H9 (cell line): Measurements from ENCODE around the gene ERP44. TPM values are rescaled to one million over a fixed set of nuclear protein-coding genes. Genes with fewer than 3 reads are reported as not detected.

Source experiments
- DNase-seq: peaks from one replicate; pipeline ENCODE4 v3.0.0-alpha.2; 2017
- H2AFZ ChIP-seq: one replicate; pipeline ENCODE4 v1.6.1; 2013; ENCODE audit warnings: mild to moderate bottlenecking, low read length, control low read depth, moderate library complexity
- H2AK5ac ChIP-seq: 2 replicates; pipeline ENCODE4 v1.6.1; 2013; ENCODE audit warnings: low read length, control low read depth, mixed read lengths; ENCODE audit not compliant: insufficient read length
- H2BK120ac ChIP-seq: one replicate; pipeline ENCODE4 v1.6.1; 2013; ENCODE audit warnings: low read depth, mild to moderate bottlenecking, low read length, control low read depth, inconsistent platforms; ENCODE audit not compliant: poor library complexity, severe bottlenecking
- H2BK12ac ChIP-seq: 2 replicates; pipeline ENCODE4 v1.6.1; 2013; ENCODE audit warnings: low read length, control low read depth, mixed read lengths, low read depth; ENCODE audit not compliant: insufficient read length
- H2BK15ac ChIP-seq: 2 replicates; pipeline ENCODE4 v1.6.1; 2013; ENCODE audit warnings: low read depth, low read length, control low read depth
- H2BK20ac ChIP-seq: one replicate; pipeline ENCODE4 v1.6.1; 2013; ENCODE audit warnings: low read depth, mild to moderate bottlenecking, low read length, control low read depth, inconsistent platforms; ENCODE audit not compliant: poor library complexity, severe bottlenecking
- H2BK5ac ChIP-seq: 2 replicates; pipeline ENCODE4 v1.6.1; 2013; ENCODE audit warnings: low read length, control low read depth, mixed read lengths; ENCODE audit not compliant: insufficient read length
- H3K14ac ChIP-seq: 2 replicates; pipeline ENCODE4 v1.6.1; 2013; ENCODE audit warnings: low read length, control low read depth; ENCODE audit not compliant: insufficient read depth
- H3K18ac ChIP-seq: 2 replicates; pipeline ENCODE4 v1.6.1; 2013; ENCODE audit warnings: low read depth, mild to moderate bottlenecking, mixed read lengths, low read length, control low read depth; ENCODE audit not compliant: insufficient read length
- H3K23ac ChIP-seq: 2 replicates; pipeline ENCODE4 v1.6.1; 2013; ENCODE audit warnings: low read length, control low read depth, mixed read lengths, low read depth; ENCODE audit not compliant: insufficient read length
- H3K23me2 ChIP-seq: 2 replicates; pipeline ENCODE4 v1.6.1; 2013; ENCODE audit warnings: low read depth, mild to moderate bottlenecking, mixed read lengths, low read length, control low read depth; ENCODE audit not compliant: insufficient read length, poor library complexity, severe bottlenecking
- H3K27ac ChIP-seq: 2 replicates; pipeline ENCODE4 v1.5.1; 2013; ENCODE audit warnings: low read length, control low read depth, mixed read lengths, low read depth; ENCODE audit not compliant: insufficient read length
- H3K27me3 ChIP-seq: 2 replicates; pipeline ENCODE4 v1.6.1; 2013; ENCODE audit warnings: low read length, control low read depth, inconsistent platforms; ENCODE audit not compliant: insufficient read depth
- H3K4ac ChIP-seq: 2 replicates; pipeline ENCODE4 v1.6.1; 2013; ENCODE audit warnings: low read depth, mild to moderate bottlenecking, control low read depth, inconsistent platforms, low read length, moderate library complexity
- H3K4me1 ChIP-seq: 2 replicates; pipeline ENCODE4 v1.6.1; 2013; ENCODE audit warnings: low read length, control low read depth, inconsistent platforms; ENCODE audit not compliant: insufficient read depth
- H3K4me2 ChIP-seq: 2 replicates; pipeline ENCODE4 v1.6.1; 2013; ENCODE audit warnings: low read length, control low read depth, mixed read lengths; ENCODE audit not compliant: insufficient read length, insufficient read depth
- H3K56ac ChIP-seq: 2 replicates; pipeline ENCODE4 v1.6.1; 2013; ENCODE audit warnings: low read depth, mild to moderate bottlenecking, mixed read lengths, low read length, control low read depth; ENCODE audit not compliant: insufficient read length
- H3K79me1 ChIP-seq: 2 replicates; pipeline ENCODE4 v1.6.1; 2013; ENCODE audit warnings: low read depth, mild to moderate bottlenecking, moderate library complexity, low read length, control low read depth, inconsistent platforms; ENCODE audit not compliant: insufficient read depth, poor library complexity, severe bottlenecking
- H3K79me2 ChIP-seq: 2 replicates; pipeline ENCODE4 v1.6.1; 2013; ENCODE audit warnings: low read length, control low read depth, inconsistent platforms; ENCODE audit not compliant: insufficient read depth
- H3K9ac ChIP-seq: 2 replicates; pipeline ENCODE4 v1.6.1; 2013; ENCODE audit warnings: low read length, control low read depth, mixed read lengths; ENCODE audit not compliant: insufficient read length; ENCODE audit errors: extremely low read depth
- H3K9me3 ChIP-seq: one replicate; pipeline ENCODE4 v1.6.1; 2013; ENCODE audit warnings: low read depth, low read length, inconsistent platforms; ENCODE audit not compliant: control insufficient read depth
- H3T11ph ChIP-seq: one replicate; pipeline ENCODE4 v1.6.1; 2013; ENCODE audit warnings: mild to moderate bottlenecking, low read length, control low read depth, inconsistent platforms
- H4K20me1 ChIP-seq: one replicate; pipeline ENCODE4 v1.6.1; 2013; ENCODE audit not compliant: control insufficient read depth, insufficient read length, insufficient read depth
- H4K5ac ChIP-seq: 2 replicates; pipeline ENCODE4 v1.6.1; 2013; ENCODE audit warnings: low read depth, mild to moderate bottlenecking, mixed read lengths, low read length, control low read depth; ENCODE audit not compliant: insufficient read length
- H4K8ac ChIP-seq: replicated peaks from 2 replicates; pipeline ENCODE4 v1.6.1; 2013; ENCODE audit warnings: low read length, control low read depth, mixed read lengths, low read depth; ENCODE audit not compliant: insufficient read length
- H4K91ac ChIP-seq: 2 replicates; pipeline ENCODE4 v1.6.1; 2013; ENCODE audit warnings: low read depth, mild to moderate bottlenecking, moderate library complexity, mixed read lengths, low read length, control low read depth; ENCODE audit not compliant: insufficient read length
- H3K27ac Mint-ChIP-seq, 3 experiments: 2 replicates in 2 of 3; 3 replicates in 1 of 3; pipeline ENCODE4 v1.8.0; 2020 to 2021; ENCODE audit warnings: mixed read lengths in 3 of 3, mild to moderate bottlenecking in 1 of 3, moderate library complexity in 1 of 3
- H3K27me3 Mint-ChIP-seq: 2 replicates; pipeline ENCODE4 v1.8.0; 2021; ENCODE audit warnings: low read depth, mild to moderate bottlenecking, moderate library complexity, mixed read lengths
- H3K36me3 Mint-ChIP-seq, 3 experiments: 2 replicates in 2 of 3; 3 replicates in 1 of 3; pipeline ENCODE4 v1.8.0; 2020 to 2021; ENCODE audit warnings: low read depth in 3 of 3, mixed read lengths in 3 of 3; ENCODE audit not compliant: insufficient read depth in 1 of 3
- H3K4me1 Mint-ChIP-seq, 2 experiments: 2 replicates each; pipeline ENCODE4 v1.8.0; 2020; ENCODE audit warnings: mixed read lengths in 2 of 2
- H3K4me3 Mint-ChIP-seq, 2 experiments: 2 replicates in 1 of 2; 3 replicates in 1 of 2; pipeline ENCODE4 v1.8.0; 2020 to 2021; ENCODE audit warnings: mild to moderate bottlenecking in 2 of 2, mixed read lengths in 2 of 2, moderate library complexity in 1 of 2
- H3K9me3 Mint-ChIP-seq, 2 experiments: 2 replicates in 1 of 2; 3 replicates in 1 of 2; pipeline ENCODE4 v1.8.0; 2020; ENCODE audit warnings: mild to moderate bottlenecking in 2 of 2, mixed read lengths in 2 of 2, moderate library complexity in 1 of 2
- WGBS: extraction: QIAGEN DNeasy Blood & Tissue Kit; methylation state at CpG from one replicate; pipeline ENCODE4 v1.1.7; 2013; ENCODE audit warnings: missing lambda C conversion rate, low lambda C conversion rate, mixed read lengths; ENCODE audit not compliant: insufficient read length; ENCODE audit errors: extremely low coverage; 5-methylcytosine and 5-hydroxymethylcytosine counted together
- total RNA-seq: library from RNA; stranded (reverse); gene quantifications from 2 replicates; pipeline ENCODE4 v1.2.1, GENCODE V29; 2021
- TF ChIP-seq, protein P1 (sequence below): fragments of 200-600 bp; sonication (generic); conservative IDR thresholded peaks from 3 replicates; pipeline ENCODE4 v1.8.0; 2021; ENCODE audit warnings: antibody characterized with exemption, mild to moderate bottlenecking

The ERP44 gene
- total RNA-seq, 1 experiment from 2014 or later = 15.4 TPM

DNA sequence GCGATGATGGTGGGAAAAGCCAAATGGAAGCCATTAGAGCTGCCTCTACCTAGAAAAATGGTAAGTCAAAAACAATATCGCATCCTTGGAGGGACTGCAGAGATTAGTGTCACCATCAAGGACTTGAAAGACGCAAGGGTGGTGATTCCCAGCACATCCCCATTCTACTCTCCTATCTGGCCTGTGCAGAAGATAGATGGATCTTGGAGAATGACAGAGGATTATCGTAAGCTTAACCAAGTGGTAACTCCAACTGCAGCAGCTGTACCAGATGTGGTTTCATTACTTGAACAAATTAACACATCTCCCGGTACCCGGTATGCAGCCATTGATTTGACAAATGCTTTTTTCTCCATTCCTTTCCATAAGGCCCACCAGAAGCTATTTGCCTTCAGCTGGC, 23.8 kb downstream of the ERP44 start:
- H3K14ac ChIP-seq = no peak overlapping the region
- no peak overlapping the region for H4K8ac ChIP-seq
- no peak overlapping the region for H2BK15ac ChIP-seq
- no peak overlapping the region for H3K56ac ChIP-seq
- no peak overlapping the region for H2AK5ac ChIP-seq
- no peak overlapping the region for H2BK20ac ChIP-seq
- no peaks in the 10 kb centered on the region for H3K4me1 ChIP-seq
- Mint-ChIP-seq H3K9me3 (no peaks in the 10 kb centered on the region), H3K4me3 (no peak overlapping the region), H3K36me3 (peaks cover 0 to 2% (median 0%) of the 10 kb centered on the region in 3 experiments; a peak in 2 of 7 replicates), H3K4me1 (peaks cover 4% of the 10 kb centered on the region in 2 experiments), H3K27me3 (no peaks in the 10 kb centered on the region), H3K27ac (peak overlapping the region in 1 of 3 experiments; percentile 53; a peak in 1 of 7 replicates)
- H4K20me1 ChIP-seq = no peaks in the 10 kb centered on the region
- H2BK5ac ChIP-seq = no peak overlapping the region
- no peak overlapping the region for H2AFZ ChIP-seq
- no peak overlapping the region for H4K5ac ChIP-seq
- no peaks in the 10 kb centered on the region for H3K79me2 ChIP-seq
- DNase-seq = no peak
- H3K9ac ChIP-seq = no peak overlapping the region
- no peak overlapping the region for H3K4ac ChIP-seq
- no peak overlapping the region for H3K18ac ChIP-seq
- no peak overlapping the region for H3K27ac ChIP-seq
- no CpG with 5 or more reads among the region's 6 CpGs for WGBS
- no peaks in the 10 kb centered on the region for H3K9me3 ChIP-seq
- H3K27me3 ChIP-seq = no peaks in the 10 kb centered on the region
- H3K23ac ChIP-seq = no peak overlapping the region
- no peak overlapping the region for H3K4me2 ChIP-seq
- no peaks in the 10 kb centered on the region for H3K79me1 ChIP-seq
- H3T11ph ChIP-seq = no peak overlapping the region
- no peak overlapping the region for H2BK12ac ChIP-seq
- H4K91ac ChIP-seq = no peak overlapping the region
- H3K23me2 ChIP-seq = no peaks in the 10 kb centered on the region
- H2BK120ac ChIP-seq = no peak overlapping the region
- TF ChIP-seq, protein P1, sequence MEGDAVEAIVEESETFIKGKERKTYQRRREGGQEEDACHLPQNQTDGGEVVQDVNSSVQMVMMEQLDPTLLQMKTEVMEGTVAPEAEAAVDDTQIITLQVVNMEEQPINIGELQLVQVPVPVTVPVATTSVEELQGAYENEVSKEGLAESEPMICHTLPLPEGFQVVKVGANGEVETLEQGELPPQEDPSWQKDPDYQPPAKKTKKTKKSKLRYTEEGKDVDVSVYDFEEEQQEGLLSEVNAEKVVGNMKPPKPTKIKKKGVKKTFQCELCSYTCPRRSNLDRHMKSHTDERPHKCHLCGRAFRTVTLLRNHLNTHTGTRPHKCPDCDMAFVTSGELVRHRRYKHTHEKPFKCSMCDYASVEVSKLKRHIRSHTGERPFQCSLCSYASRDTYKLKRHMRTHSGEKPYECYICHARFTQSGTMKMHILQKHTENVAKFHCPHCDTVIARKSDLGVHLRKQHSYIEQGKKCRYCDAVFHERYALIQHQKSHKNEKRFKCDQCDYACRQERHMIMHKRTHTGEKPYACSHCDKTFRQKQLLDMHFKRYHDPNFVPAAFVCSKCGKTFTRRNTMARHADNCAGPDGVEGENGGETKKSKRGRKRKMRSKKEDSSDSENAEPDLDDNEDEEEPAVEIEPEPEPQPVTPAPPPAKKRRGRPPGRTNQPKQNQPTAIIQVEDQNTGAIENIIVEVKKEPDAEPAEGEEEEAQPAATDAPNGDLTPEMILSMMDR = no peak
